Measurements from ENCODE around the gene KIAA0825. TPM values are rescaled to one million over a fixed set of nuclear protein-coding genes. Genes with fewer than 3 reads are reported as not detected.

KIAA0825 gene
- total RNA-seq, 4 donors from 2014 or later, result 1.2 to 5.3 (median 4.0) TPM

DNA sequence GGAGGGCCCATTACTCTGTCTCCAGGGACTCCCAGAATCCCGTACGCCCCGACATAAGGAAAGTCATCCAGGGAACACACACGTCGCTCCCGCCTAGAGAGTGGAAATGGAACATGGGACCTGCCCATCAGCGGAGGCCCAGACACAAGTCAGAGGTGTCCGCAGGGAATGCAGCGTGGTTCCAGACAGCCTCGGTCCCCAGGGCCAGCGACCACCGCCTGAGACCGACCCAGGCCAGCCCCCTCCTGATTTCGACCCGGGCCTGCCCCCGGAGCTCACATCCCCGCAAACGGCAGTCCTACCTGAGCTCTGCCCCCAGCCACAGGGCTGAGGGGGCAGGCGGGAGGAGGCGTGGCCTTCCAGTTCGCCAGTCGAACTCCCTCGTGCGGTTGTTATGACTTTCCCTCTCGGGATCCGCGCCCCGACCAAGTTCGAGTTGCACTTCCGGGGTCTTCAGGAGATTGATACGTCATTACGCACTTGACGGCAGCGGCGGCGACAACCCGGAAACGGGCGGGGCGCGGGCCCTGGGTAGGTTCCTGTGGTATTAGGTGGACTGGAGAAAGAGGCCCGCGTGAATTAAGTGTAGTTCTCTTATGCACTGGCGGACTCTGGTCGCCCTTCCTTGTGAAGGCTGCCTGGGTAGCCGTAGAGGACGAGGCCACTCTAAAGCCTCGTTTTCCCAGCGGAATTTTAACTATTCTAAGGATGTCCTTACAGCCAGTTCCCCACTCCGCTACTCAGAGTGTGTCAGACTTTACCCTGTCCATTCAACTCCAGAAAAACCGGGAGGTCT lies 507.0 kb downstream of the KIAA0825 start:
- in situ Hi-C loops (cut with MboI; ENCODE audit: low pct_ligation_motif_present in 1 of 4, low pct_unique_long_range_greater_than_20kb in 1 of 4, low sequenced_read_pairs in 3 of 4), result no loop called here
- Histone ChIP-seq H3K36me3 (no peaks in the 10 kb centered on the region), H3K9me3 (peaks cover 0 to 3% of the 10 kb centered on the region in 2 donors), H3K4me1 (peaks cover 0 to 9% (median 2%) of the 10 kb centered on the region in 4 donors), H3K27ac (peak overlapping the region; percentile 87 to 91 (median 89)), H3K27me3 (no peaks in the 10 kb centered on the region), H3K4me3 (peak overlapping the region; percentile 61 to 91 (median 80))
- no peak for TF ChIP-seq EP300 (IDR thresholded peaks at IDR 0.05; ENCODE audit: low read depth)
- TF ChIP-seq POLR2A (IDR thresholded peaks at IDR 0.05), result peak; percentile 72
- TF ChIP-seq, protein P1, sequence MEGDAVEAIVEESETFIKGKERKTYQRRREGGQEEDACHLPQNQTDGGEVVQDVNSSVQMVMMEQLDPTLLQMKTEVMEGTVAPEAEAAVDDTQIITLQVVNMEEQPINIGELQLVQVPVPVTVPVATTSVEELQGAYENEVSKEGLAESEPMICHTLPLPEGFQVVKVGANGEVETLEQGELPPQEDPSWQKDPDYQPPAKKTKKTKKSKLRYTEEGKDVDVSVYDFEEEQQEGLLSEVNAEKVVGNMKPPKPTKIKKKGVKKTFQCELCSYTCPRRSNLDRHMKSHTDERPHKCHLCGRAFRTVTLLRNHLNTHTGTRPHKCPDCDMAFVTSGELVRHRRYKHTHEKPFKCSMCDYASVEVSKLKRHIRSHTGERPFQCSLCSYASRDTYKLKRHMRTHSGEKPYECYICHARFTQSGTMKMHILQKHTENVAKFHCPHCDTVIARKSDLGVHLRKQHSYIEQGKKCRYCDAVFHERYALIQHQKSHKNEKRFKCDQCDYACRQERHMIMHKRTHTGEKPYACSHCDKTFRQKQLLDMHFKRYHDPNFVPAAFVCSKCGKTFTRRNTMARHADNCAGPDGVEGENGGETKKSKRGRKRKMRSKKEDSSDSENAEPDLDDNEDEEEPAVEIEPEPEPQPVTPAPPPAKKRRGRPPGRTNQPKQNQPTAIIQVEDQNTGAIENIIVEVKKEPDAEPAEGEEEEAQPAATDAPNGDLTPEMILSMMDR (IDR thresholded peaks at IDR 0.05), result peak in 4 of 5 experiments; percentile 12 to 49 (median 16)
- TF ChIP-seq POLR2AphosphoS5 (IDR thresholded peaks at IDR 0.05), result peak; percentile 59 to 69 (median 68)
- WGBS, 2 donors (ENCODE audit: low coverage in 1 of 2), result 2 to 5% methylated on average over 10 to 47 of the region's 51 CpGs
- intact Hi-C loops (cut with DNase I; ENCODE audit: low total_unique reads), result no loop called here
- DNase-seq, result peak; percentile 96

DNA sequence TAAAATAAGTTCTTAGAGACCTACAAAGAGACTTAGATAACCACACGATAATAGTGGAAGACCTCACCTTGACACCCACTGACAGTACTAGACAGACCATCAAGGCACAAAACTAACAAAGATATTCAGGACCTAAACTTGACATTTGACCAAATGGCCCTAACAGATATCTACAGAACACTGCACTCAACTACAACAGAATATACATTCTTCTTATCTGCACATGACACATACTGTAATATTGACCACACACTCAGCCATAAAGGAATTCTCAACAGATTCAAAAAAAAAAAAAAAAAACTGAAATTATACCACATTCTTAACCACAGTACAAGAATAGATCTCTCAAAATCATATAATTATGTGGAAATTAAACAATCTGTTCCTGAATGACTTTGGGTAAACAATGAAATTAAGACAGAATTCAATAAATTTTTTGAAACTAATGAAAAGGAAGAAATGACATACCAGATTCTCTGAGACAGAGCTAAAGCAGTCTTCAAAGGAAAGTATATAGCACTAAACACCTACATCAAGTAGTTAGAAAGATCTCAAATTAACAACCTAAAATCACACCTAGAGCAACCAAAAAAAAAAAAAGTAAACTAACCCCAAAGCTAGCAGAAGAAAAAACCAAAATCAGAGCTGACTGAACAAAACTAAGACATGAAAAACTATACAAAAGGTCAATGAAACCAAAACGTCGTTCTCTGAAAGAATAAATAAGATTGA lies 514.7 kb downstream of the KIAA0825 start:
- no peak for TF ChIP-seq POLR2AphosphoS5 (IDR thresholded peaks at IDR 0.05)
- TF ChIP-seq POLR2A (IDR thresholded peaks at IDR 0.05), result no peak
- TF ChIP-seq EP300 (IDR thresholded peaks at IDR 0.05; ENCODE audit: low read depth), result no peak
- TF ChIP-seq, protein P1 (IDR thresholded peaks at IDR 0.05), result no peak
- intact Hi-C loops (cut with DNase I; ENCODE audit: low total_unique reads), result no loop called here
- peaks cover 12 to 13% of the 10 kb centered on the region in 2 donors for H3K9me3 ChIP-seq
- H3K36me3 ChIP-seq, result no peaks in the 10 kb centered on the region
- no peak for DNase-seq
- no peak overlapping the region for H3K27ac ChIP-seq
- H3K27me3 ChIP-seq, result no peaks in the 10 kb centered on the region
- no peak overlapping the region for H3K4me3 ChIP-seq
- peaks cover 0 to 9% (median 4%) of the 10 kb centered on the region in 4 donors for H3K4me1 ChIP-seq
- in situ Hi-C loops (cut with MboI; ENCODE audit: low pct_ligation_motif_present in 1 of 4, low pct_unique_long_range_greater_than_20kb in 1 of 4, low sequenced_read_pairs in 3 of 4), result no loop called here
- 69 to 74% methylated on average over 3 of the region's 3 CpGs for WGBS, 2 donors (ENCODE audit: low coverage in 1 of 2)

Other genes with a start within 250 kb of the KIAA0825 start
- 10 to 100 TPM in 3 of 4 donors, 1 to 10 TPM in 1; 3.2 to 13.5 (median 10.9) TPM for gene SLF1, start 65 bp upstream of the KIAA0825 start, total RNA-seq